GM18858 (cell line): ENCODE data around the gene ETFB.

Experiments used
- ATAC-seq: cut with Tn5 transposase; IDR thresholded peaks from one replicate; pipeline ENCODE4 v1.9.1; 2021; ENCODE audit not compliant: unreplicated experiment

Gene ETFB

GRCh38 chr19:51372649-51373504 is 6.7 kb upstream of the ETFB start, which contains the start of gene NKG7:
NKG7 (minus strand) TSS chr19:51372654; CDS start chr19:51372535, 119 bp downstream.
- no peak for ATAC-seq

GRCh38 chr19:51372021-51372648 is 5.9 kb upstream of the ETFB start:
- no peak for ATAC-seq

- no peak for ATAC-seq
These were observed 5.0 kb upstream of the ETFB start for GRCh38 chr19:51371186-51371690.

- no peak for ATAC-seq
These were observed 4.0 kb upstream of the ETFB start for GRCh38 chr19:51370230-51370629.

- no peak for ATAC-seq
These were observed 2.4 kb upstream of the ETFB start, which contains the start of gene CLDND2 for GRCh38 chr19:51368366-51369282. CLDND2 (minus strand) TSS chr19:51369003; CDS start chr19:51368577, 426 bp downstream.

GRCh38 chr19:51367565-51368365 is 1.6 kb upstream of the ETFB start:
- ATAC-seq, result peak; percentile 39

DNA sequence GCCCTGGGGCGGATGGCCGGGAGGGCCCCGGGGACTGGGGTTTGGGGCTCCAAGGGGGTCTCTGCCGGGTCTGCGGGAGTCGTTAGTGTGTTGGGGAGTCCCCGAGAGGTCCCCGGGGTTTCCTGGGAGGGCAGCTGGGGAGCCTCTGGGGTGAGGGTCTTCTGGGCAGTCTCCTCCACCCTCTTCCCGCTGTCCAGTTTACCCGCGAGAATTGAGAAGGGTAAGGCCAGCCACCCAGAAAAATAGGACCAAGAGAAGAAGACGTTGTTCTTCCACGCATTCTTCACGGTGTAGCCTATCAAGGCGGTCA is 1.0 kb upstream of the ETFB start:
- no peak for ATAC-seq

GRCh38 chr19:51366389-51367254 is 434 bp upstream of the ETFB start:
- ATAC-seq, result peak; percentile 41

GRCh38 chr19:51365211-51365964 is 800 bp downstream of the ETFB start:
- no peak for ATAC-seq

DNA sequence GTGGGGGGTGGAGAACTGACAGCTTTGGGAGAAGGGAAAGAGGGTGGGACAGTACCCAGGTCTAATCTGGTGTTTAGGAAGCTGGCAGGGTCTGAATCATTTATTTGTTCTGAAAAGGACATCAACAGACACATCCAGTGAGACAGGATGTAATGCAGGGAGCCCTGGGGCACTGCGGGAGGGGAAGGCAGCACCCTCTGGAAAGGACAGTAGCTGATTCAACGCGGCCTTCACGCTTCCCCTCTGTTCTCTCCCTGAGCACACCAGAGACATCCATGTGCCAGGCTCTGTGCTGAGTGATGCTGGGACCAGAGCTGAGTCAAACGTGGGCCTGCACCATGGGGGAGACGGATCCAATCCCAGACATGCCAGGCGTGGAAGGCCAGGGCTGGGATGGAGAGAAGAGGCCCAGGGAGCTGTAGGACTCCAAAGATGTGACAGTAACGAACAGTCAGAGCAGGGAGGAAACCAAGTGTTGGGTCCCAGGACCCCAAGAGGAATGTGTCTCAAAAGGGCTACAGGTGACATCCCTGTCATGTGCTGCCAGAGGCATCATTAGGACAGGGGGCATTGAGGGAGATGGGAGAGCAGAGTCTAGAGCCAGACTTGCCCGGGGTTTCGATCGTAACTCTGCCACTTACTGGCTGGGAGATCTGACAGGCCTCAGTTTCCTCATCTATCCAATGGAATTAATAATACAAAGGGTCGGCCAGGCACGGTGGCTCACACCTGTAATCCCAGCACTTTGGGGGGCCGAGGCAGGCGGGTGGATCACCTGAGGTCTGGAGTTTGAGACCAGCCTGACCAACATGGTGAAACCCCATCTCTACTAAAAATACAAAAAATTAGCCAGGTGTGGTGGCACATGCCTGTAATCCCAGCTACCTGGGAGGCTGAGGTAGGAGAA is 1.7 kb downstream of the ETFB start:
- no peak for ATAC-seq

GRCh38 chr19:51361239-51361638 is 4.9 kb downstream of the ETFB start:
- no peak for ATAC-seq

GRCh38 chr19:51359294-51359693 is 6.9 kb downstream of the ETFB start:
- ATAC-seq, result no peak

GRCh38 chr19:51357952-51358351 is 8.2 kb downstream of the ETFB start:
- ATAC-seq, result no peak

DNA sequence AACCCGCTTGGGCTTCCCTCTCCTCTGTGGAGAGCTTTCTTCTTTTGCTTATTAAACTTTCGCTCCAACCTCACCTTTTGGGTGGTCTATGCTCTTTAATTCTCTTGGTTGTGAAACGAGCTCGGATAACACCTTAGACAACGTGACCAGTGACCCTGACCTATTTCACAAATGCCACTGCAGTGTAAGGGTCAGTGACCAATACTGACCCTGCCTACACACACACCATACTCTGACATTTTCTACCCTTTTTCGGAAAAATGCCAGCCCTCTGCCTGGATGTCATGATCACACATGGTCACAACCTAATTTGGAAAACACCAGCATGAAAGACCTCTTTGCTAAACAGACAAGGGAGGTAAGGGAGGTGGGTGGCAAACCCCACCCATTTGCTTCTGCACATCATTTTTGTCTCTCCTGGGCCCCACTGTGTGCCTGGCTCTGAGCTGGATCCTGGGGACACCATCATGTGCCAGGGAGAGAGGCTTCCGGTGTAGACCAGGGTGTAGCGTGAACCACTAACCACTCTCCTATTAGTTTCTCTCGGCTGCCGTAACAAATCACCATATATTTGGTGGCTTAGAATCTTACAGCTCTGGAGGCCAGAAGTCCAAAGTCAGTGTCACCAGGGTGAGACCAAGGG is 9.9 kb downstream of the ETFB start:
- ATAC-seq, result no peak

DNA sequence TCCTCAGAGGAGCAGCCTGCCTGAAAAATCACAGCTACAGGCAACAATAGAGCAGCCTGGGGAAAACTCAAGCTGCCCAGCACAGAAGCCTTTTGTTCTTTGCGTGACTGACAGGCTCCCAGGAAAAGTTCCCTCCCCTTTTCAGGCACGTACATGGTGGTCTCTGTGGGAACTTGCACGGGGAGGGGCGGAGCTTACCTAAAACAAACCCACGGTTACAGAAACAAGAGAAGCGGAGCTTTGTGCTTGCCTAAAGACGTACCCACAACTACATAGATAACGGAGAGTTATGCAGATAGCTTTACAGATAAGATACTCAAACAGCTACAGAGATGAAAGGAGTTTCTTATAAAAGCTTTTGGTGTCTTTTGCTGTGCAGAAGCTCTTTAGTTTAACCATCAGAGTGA is 11.4 kb downstream of the ETFB start:
- no peak for ATAC-seq

- ATAC-seq, result no peak
These were observed 12.0 kb downstream of the ETFB start for GRCh38 chr19:51354103-51354741.
